ENCODE measurements around the gene COL25A1. TPM values are rescaled to one million over a fixed set of nuclear protein-coding genes. Genes with fewer than 3 reads are reported as not detected.

COL25A1 gene
- total RNA-seq, 1 experiment from 2014 or later, result not detected

GRCh38 chr4:108931926-108932325 lies 370.5 kb downstream of the COL25A1 start:
- in situ Hi-C loops (cut with HindIII; ENCODE audit: low pct_unique_long_range_greater_than_20kb, low sequenced_read_pairs) (no loop called here), intact Hi-C loops (cut with micrococcal nuclease; ENCODE audit: unreplicated experiment) (no loop called here)
- ATAC-seq (no peak), DNase-seq (ENCODE audit: low read depth, low spot score) (no peak)
- CTCF ChIA-PET, result no interaction called here
- no peaks in the 10 kb centered on the region for H3K9me3 ChIP-seq (ENCODE audit: control insufficient read depth, insufficient read depth, low read depth, low read length)
- H3K27me3 ChIP-seq (ENCODE audit: control insufficient read depth, insufficient read depth, low read length), result no peaks in the 10 kb centered on the region
- POLR2A ChIA-PET, result no interaction called here
- TF ChIP-seq TCF7L2 (IDR thresholded peaks at IDR 0.05; ENCODE audit: low read depth, low read length) (no peak), CTCF (IDR thresholded peaks at IDR 0.05) (no peak), REST (IDR thresholded peaks at IDR 0.05; ENCODE audit: insufficient read depth in 1 of 2, low read depth in 2 of 2, low read length in 1 of 2) (no peak), SIN3A (IDR thresholded peaks at IDR 0.05; ENCODE audit: borderline replicate concordance, insufficient read depth, low read depth, low read length) (no peak), POLR2AphosphoS5 (IDR thresholded peaks at IDR 0.05; ENCODE audit: low read depth, low read length) (no peak)
- H3K27ac ChIP-seq (ENCODE audit: low read length), result no peak overlapping the region
- H3K36me3 ChIP-seq (ENCODE audit: control insufficient read depth, insufficient read depth, low read length), result no peaks in the 10 kb centered on the region
- BruUV-seq (replicated peaks), result no TSS peak
- H3K4me1 ChIP-seq (ENCODE audit: control insufficient read depth, insufficient read depth, low read length), result no peaks in the 10 kb centered on the region
- H3K4me3 ChIP-seq (ENCODE audit: low read depth in 2 of 2, low read length in 2 of 2), result no peak overlapping the region

- TF ChIP-seq CTCF (IDR thresholded peaks at IDR 0.05) (no peak), SIN3A (IDR thresholded peaks at IDR 0.05; ENCODE audit: borderline replicate concordance, insufficient read depth, low read depth, low read length) (no peak), TCF7L2 (IDR thresholded peaks at IDR 0.05; ENCODE audit: low read depth, low read length) (no peak), REST (IDR thresholded peaks at IDR 0.05; ENCODE audit: insufficient read depth in 1 of 2, low read depth in 2 of 2, low read length in 1 of 2) (no peak), POLR2AphosphoS5 (IDR thresholded peaks at IDR 0.05; ENCODE audit: low read depth, low read length) (no peak)
- ATAC-seq (no peak), DNase-seq (ENCODE audit: low read depth, low spot score) (no peak)
- intact Hi-C loops (cut with micrococcal nuclease; ENCODE audit: unreplicated experiment), result no loop called here
- POLR2A ChIA-PET, result no interaction called here
- BruUV-seq (replicated peaks), result no TSS peak
- H3K27me3 ChIP-seq (ENCODE audit: control insufficient read depth, insufficient read depth, low read length), result no peaks in the 10 kb centered on the region
- H3K4me3 ChIP-seq (ENCODE audit: low read depth in 2 of 2, low read length in 2 of 2), result no peak overlapping the region
- in situ Hi-C loops (cut with HindIII; ENCODE audit: low pct_unique_long_range_greater_than_20kb, low sequenced_read_pairs), result no loop called here
- H3K9me3 ChIP-seq (ENCODE audit: control insufficient read depth, insufficient read depth, low read depth, low read length), result no peaks in the 10 kb centered on the region
- CTCF ChIA-PET, result no interaction called here
- H3K27ac ChIP-seq (ENCODE audit: low read length), result no peak overlapping the region
- no peaks in the 10 kb centered on the region for H3K36me3 ChIP-seq (ENCODE audit: control insufficient read depth, insufficient read depth, low read length)
- H3K4me1 ChIP-seq (ENCODE audit: control insufficient read depth, insufficient read depth, low read length), result no peaks in the 10 kb centered on the region
These were observed 372.3 kb downstream of the COL25A1 start for GRCh38 chr4:108930186-108930585.

All from Panc1 (cell line).